HG02610 (cell line): ENCODE results near the gene UPK3A.

Experiments used
- ATAC-seq: cut with Tn5 transposase; IDR thresholded peaks from one replicate; pipeline ENCODE4 v1.9.1; 2021; ENCODE audit warnings: mild to moderate bottlenecking, moderate library complexity; ENCODE audit not compliant: unreplicated experiment

Gene UPK3A

DNA sequence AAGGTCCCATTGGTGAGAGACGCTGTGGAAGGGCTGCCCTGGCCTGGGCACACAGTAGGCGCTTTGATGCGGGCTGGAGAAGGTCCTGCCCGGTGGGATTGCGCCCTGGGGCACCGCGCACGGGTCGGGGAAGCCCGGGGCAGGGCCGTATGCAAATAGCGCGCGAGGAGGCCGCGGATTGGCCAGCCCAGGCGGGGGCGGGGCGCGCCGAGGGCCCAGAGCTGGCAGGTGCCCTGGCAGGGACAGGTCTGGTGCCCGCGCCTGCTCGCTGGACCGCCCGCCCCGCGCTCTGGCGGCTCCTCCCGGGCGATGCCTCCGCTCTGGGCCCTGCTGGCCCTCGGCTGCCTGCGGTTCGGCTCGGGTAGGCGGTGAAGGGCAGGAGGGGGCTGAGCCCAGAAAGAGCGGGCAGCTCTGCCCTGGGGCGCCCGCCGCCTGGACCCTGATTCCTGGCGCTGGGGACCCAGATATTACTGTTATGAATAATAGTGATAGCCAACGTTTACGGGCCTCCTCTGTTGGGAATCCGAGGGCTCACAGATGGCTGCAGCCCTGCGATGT, at the start of gene UPK3A:
Gene UPK3A (plus strand): TSS at position 245 of the 558 bp plus-strand sequence. CDS start 65 bp downstream, at position 310.
- no peak for ATAC-seq

DNA sequence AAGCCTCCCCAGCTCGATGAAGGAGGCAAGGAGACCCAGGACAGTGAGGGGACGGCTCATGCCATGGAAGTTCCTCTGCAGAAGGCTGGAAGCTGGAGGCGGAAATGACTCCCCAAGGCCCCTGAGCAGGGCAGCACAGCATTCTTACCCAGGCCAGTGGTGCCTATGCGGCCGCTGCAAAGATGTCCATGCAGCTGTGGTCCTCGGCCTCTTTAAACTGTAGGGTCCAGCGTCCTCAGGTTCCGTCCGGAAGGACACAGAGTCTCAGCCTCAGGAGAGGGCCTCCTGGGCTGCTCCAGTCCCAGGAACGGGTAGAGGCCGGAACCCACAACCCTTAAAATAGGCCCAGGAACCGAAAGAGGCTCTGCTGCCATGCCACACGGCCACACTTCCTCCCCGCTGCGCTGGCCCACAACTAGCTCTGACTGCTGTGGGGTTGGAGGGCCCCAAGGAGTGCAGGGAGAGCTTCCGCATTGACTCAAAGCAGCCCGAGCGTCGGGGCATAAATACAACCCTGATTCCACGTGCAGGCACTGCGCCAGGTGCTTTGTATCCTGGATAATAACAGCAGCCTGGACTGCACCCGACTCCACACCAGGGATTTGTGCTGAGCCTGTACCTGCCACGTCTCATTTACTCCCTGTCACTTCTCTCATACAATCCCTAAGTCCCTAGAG, 49.5 kb upstream of the UPK3A start:
- peak; percentile 74 for ATAC-seq

DNA sequence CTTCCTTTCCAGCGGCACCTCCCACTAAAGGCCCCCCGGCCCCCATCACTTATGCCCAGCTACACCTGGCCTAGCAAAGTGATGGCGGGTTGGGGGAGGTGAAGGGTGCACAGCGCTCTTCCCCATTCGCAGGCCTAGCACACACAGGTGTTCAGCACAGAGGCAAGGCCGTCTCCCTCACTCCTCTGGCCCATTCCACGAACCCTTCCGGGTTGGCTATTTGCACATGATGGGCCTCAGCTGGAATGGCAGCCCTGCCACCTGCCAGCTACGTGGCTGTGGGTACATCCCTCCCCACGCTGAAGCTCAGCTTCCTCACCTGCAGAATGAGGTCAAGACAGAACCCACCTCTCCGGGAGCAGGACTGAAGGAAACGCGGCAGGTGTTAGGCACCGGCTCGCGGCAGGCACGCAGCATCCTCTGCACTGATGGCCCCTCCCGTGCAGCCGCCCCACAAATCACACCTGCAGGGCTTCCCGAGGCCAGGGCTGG, 48.9 kb upstream of the UPK3A start:
- no peak for ATAC-seq

DNA sequence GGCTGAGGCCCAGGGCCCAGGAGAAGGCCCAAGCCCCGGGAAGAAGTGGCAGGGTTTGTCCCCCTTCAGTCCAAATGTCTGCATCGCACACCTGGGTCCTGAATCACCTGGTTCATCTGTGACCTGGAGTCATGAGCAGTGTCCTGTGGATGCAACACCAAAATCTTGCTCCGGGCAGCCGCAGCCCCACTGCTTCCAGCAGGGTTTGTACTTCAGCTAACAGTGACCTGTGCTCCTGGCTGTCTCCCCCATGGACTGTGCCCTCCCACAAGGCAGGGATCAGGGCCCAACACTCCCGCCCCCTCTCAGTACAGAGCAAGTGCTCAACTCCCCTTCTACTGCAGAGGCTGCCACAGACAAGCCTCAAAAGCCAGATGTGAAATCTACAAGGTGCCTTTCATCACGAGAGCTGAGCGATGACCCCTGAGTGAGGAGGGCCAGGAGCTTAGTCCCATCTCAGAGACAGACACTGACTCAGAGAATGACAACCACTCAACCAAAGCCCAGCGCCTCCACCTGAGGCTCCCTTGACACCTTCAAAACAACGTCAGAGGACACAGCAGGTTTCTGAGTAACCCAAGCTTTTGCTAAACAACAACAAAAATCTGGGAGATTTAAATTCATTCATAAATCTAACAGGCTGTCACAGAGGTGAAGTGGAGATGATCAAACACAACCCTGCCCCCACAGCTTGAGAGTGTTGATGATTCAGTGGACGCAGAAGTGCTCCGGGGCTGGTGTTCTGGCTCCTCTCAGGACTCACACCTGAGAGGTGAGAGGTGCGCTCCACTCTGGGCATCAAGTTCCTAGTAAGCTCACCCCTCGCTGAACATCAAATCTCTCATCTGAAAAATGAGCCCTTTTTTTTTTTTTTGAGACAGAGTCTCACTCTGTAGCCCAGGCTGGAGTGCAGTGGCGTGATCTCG, 47.4 kb upstream of the UPK3A start:
- ATAC-seq, result no peak

DNA sequence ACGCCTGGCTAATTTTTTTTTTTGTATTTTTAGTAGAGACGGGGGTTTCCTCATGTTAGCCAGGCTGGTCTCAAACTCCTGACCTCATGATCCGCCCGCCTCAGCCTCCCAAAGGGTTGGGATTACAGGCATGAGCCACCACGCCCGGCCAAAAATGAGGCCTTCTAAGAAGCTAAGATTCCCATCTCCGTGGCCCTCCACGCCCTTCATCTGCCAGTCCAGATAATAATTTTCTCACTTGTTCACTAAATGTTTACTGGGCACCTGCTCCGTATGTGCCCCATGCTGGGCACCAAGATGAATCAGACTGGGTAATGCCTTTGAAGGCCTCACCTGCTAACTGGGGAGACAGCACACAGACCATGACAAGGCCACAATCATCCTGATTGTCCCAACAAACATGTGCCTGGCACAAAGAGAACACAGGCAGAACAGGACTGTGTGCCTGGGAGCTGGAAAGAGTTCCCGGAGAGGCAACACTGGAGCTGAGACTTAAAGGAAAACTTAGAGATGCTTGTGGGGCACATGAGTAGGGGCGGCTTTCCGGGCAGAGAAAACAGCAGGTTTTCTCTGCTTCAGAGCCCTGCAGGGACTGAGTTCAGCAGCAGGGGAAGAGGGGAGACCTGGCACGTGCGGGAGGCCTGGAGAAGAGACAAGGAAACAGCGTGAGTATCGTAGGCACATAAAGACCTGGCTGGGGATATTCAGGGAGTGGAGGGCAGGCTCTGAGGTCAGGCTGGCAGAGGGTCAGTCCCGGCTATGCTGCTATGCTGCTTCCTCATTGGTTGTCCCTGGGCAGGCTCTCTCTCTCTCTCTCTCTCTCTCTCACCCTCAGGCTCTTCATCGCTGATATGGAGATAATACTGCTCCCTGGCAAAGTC, 46.4 kb upstream of the UPK3A start:
- ATAC-seq, result no peak

DNA sequence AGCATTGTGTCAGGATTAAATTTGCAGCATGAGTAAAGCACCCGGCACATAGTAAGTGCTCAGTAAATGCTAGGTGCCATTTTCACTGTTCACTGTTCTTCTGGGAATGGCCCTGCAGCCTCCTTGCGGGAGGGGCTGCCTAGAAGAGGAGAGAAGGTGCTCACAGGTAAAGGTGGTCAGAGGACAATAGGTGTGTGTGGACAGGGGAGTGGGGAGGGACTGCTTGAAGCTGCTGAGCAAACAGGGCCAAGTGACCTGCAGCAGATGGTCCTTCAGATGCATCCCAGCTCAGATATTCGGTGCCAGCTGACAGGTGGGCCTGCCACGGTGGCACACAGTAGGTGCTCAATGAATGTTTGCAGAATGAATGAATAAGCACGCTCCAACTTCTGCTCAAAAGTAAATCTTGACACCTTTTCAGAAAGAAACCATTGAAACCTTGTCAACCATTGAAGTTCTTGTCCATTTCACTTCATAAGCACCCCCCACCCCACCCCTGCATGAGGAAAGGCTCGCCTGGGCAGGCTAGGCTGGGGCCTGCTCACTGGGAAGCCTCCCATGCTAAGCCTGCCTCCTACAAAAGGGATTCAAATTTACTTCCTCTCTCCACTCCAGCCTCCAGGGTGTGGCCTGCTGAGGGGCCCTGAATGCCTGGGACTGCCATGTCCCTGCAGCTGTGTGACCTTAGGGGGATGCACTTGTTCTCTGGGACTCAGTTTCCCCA, 45.6 kb upstream of the UPK3A start:
- ATAC-seq, result no peak

DNA sequence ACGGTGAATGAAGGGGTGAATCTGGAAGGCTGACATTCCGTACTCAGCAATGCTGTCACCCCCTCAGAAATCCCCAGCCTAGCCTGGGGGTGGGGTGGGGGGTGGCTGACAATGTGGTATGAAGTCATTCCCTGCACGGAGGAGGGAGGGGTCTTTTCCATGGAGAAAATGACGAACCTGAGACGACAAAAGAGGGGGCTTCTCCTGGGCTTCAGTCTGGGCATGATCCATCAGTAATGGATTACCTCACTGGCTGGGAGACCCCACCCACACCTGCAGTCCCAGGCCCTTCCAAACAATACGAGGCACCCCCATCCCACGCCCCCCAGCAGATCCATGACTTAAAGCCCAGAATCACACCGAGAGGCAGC, 45.1 kb upstream of the UPK3A start:
- no peak for ATAC-seq

DNA sequence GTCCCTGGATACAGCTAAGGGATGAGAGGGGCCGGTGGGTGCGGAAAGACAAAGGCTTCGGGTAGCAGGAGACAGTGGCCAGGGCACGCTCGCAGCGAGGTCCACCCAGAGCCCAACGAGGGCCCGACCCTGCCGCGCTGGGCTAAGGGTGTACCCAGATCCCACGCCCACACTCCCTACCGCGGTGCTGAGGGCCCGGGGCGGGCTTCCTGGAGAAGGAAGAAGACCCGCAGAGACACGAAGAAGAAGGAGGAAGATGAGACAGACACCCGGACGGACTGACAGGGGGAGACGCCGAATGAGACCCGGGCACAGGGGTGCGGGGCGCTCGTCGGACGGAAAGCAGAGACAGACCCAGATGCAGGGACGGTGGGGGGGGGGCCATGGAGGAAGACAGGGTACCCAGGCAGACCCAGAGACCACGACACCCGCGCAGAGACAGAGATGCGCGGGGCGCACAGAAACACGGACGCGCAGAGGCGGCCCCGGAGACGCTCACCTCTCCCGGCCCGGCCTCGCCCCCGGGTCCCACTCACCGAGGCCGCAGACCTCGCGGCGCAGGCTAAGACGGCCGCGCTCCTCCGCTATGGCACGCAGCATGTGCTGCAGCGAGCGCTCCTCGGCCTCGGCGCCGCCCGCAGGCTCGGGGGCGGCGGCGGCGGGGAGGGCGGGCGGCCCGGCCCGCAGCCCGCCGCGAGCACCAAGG, 44.5 kb upstream of the UPK3A start:
- no peak for ATAC-seq

DNA sequence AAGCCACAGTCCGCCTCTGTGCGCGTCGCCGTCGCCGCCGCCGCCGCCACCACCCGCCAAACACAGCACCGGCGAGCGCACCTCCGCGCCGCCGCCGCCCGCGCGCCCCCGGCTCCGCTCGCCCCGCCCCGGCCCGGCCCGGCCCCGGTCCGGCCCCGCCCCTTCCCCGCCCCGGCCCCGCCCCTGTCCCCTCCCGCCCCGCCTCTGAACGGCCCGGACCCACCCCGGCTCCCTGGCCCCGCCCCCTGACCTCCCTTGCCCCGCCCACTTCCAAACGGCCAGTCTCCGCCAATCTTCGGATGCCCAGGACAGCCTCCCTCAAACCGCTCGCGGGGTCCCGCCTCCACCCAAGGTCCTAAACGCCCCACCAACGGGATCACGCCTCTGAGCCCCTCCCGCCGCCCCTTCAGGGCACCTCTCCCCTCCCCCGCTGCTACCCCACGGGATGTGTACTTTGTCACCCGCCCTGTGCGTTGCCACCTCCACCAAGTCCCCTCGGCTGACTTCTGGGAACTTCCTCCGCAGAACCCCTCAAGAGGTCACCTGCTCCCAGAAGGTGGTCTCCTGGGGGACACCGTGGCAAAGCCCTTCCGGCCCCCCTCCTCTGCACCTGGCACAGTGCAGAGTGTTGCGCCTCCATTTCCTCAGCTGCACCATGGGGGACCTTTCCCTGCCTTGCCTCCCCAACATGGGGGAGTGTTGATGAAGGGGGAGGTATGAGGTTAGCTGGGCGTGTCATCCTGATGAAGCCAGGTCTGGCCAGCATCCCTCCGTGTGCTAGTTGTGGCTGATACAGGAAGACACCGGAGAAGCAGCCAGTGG, 43.7 kb upstream of the UPK3A start, which contains the start of gene KIAA0930:
Gene KIAA0930 (minus strand): TSS at position 85 of the 822 bp plus-strand sequence. CDS start 191 bp downstream, outside the sequence.
- ATAC-seq, result no peak

DNA sequence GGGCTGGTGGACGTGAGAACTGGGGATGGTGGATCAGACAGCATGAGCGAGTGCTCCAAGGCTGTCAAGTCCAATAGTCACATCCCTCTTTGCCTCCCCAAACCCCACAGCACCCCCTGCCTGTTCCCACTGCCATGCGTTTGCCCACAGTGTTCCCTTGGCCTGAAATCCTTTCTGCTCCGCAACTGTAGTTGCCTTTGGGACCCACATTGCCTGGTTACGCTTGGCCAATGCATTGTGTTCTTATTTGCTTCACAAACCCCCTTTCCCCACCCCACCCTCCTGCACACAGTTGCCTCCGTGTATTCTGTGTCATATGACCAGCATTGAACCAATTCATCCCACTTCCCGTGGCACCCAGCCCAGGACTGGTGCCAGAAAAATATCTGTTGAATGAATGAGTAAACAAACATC, 42.0 kb upstream of the UPK3A start:
- ATAC-seq, result no peak

DNA sequence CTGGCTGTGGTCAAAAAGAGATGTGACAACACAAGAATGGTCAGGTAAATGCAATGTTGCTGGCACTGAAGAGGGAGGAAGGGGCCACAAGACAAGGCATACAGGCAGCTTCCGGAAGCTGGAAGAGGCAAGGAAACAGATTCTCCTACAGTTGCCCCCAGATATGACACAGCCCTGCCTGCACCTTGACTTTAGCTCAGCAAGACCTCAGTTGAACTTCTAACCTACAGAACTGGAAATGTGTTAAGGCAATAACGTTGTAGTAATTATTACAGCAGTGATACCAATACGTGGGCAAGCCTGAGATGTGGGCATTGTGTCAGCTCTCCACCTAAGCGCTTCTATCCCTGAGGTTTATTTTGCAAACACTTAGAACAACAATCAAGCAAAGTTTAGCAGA, 39.8 kb upstream of the UPK3A start:
- ATAC-seq, result no peak

DNA sequence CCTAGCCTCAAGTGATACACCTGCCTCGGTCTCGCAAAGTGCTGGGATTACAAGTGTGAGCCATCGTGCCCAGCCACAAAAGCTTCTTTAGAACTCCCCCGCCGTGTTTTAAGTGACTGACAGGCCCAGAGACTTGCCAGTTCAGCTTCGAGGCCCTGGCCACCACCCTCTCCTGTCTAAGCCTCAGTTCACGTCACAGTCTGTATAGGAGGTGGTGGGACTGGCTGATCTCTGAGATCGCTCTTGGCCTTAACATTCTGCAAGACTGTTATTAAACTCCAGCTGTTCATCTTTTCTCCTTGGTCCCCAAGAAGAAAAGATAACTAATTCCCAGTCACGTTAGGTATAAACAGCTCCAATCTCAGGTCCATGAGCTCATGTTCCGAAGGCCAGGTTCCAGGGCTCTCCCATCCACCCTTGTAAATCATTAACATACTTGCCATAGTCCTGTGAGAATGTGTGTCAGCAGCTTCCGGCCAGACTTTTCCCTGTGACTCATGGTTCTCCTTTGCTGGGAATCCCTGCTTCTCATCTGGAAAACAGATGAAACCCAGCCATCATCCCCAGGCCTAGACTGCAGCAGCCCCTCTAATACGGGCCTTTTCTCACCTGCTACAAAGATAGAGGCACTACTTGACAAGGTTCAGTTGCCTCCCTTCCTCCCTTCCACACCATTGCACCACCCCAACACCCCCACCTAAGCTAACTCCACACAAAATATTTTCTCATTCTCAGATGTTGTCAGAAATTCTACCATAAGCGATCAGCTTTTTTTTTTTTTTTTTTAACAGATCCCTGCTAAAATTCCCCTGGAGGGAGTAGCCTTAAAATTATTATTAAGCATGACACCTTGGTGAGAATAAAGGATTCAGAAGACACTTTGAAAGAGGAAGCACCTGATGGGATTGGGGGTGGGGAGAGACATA, 38.4 kb upstream of the UPK3A start:
- ATAC-seq, result no peak

DNA sequence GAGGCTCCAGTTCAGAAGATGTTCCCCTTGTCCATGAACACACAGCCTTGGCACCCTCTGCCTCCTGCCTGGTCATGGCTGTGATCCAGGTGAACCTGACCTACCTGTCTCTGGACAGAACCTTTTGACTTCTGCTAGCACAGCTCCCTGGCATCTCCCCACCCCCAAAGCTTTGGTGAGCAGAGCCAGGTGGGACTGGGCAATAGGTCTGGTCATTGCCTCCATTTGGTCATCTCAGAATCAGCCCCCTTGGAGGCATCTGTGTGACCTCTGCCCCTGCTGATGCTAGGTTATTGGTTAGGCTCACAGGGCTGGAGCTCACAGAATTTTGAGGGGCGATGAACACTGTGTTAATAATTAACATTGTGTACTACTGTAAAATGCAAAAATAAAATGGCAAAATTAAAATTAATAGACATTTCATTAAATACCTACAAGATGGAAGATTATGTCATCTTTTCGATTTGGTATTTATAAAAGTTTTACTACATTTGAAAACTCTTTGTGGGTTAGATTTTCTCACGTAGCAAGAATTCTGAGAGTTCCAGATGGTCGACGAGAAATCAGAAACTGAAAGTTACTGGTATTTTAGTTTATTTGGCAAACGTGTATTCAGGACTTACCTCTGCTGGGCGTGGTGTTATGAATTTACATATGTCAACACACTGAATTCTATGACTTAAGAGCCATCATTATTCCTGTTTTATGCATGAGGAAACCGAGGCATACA, 35.8 kb upstream of the UPK3A start:
- ATAC-seq, result no peak

DNA sequence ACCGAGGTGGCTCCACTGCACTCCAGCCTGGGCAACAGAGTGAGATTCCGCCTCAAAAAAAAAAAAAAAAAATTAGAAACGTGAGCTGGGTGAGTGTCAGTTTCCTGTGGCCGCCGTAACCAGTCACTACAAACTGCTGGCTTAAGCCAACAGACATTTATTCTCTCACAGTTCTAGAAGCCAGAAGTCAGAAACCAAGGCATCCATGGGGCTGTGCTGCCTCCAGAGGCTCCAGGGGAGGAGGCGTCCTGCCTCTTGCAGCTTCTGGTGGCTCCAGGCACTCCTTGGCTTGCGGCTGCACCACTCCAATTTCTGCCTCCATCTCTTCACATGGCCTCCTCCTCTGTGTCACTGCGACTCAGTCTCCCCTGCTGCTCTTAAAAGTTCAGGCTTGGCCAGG, 32.9 kb upstream of the UPK3A start:
- no peak for ATAC-seq

DNA sequence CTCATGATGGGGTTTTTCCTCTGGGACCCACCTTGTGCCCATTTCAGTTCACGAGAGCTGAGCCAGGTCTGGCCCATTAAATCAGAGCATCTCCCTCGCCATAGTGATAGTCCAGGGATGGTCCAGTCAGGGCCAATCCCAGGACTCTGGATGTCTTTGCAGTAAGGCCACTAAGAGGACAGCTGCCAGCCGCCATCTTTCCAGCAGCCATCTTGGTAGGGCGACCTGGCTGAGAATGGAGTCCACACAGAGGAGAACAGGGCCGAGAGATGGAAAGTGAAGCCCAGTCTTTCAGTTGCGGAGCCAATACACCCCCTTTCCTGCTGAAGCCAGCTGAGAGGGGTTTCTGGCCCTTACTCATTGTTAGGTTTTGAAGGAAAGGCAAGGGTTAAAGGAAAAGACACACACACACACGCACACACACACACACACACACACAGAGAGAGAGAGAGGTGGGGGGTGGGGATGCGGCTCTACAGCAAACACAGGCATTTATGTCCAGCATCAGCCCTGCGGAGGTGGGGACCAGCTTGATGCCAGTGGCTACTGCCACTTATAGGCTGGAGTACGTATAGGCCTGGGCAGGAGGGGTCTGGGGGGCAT, 31.6 kb upstream of the UPK3A start:
- ATAC-seq, result no peak

DNA sequence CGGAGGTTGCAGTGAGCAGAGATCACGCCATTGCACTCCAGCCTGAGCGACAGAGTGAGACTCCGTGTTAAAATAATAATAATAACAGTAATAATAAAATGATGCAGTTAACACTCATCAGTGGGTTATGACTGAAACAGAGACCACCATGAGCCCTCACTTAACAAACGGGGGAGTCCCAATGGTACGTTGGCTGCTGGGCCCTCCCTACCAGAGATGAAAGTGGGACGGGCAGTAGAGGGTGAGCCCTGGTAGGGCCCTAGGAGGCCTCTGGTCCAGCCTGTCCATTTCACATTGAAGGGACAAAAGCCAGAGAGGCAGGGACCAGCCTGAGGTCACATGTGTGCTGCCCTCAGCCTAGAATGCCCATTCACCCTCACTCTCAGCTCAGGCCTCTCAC, 30.4 kb upstream of the UPK3A start:
- peak; percentile 64 for ATAC-seq
